Measurements from ENCODE around the gene SLC7A5. TPM values are rescaled to one million over a fixed set of nuclear protein-coding genes. Genes with fewer than 3 reads are reported as not detected.
"Not testable (repeated sequence)": the region's sequence is repeated elsewhere in the genome, so short reads cannot be mapped to it uniquely, and the experiment has no call there.

Gene SLC7A5
- total RNA-seq, 3 donors from 2014 or later, result 814 to 984 (median 886) TPM

- ATAC-seq (no peak), DNase-seq (peak; percentile 11)
- Mint-ChIP-seq H3K4me3 (no peak overlapping the region), H3K9me3 (no peaks in the 10 kb centered on the region), H3K27me3 (ENCODE audit: low read depth) (no peaks in the 10 kb centered on the region), H3K4me1 (ENCODE audit: low read depth) (no peaks in the 10 kb centered on the region), H3K36me3 (ENCODE audit: insufficient read depth) (peaks cover 26% of the 10 kb centered on the region)
These were observed 38.5 kb downstream of the SLC7A5 start for GRCh38 chr16:87830673-87831420.

GRCh38 chr16:87829988-87830672 lies 39.2 kb downstream of the SLC7A5 start:
- H3K4me3 Mint-ChIP-seq, result no peak overlapping the region
- no peaks in the 10 kb centered on the region for H3K27me3 Mint-ChIP-seq (ENCODE audit: low read depth)
- H3K9me3 Mint-ChIP-seq, result no peaks in the 10 kb centered on the region
- no peaks in the 10 kb centered on the region for H3K4me1 Mint-ChIP-seq (ENCODE audit: low read depth)
- peaks cover 26% of the 10 kb centered on the region for H3K36me3 Mint-ChIP-seq (ENCODE audit: insufficient read depth)
- ATAC-seq, result no peak
- no peak for DNase-seq

GRCh38 chr16:87829622-87829980 lies 39.7 kb downstream of the SLC7A5 start:
- ATAC-seq (no peak), DNase-seq (no peak)
- no peaks in the 10 kb centered on the region for H3K4me1 Mint-ChIP-seq (ENCODE audit: low read depth)
- H3K4me3 Mint-ChIP-seq, result no peak overlapping the region
- H3K27me3 Mint-ChIP-seq (ENCODE audit: low read depth), result no peaks in the 10 kb centered on the region
- no peaks in the 10 kb centered on the region for H3K9me3 Mint-ChIP-seq
- peaks cover 26% of the 10 kb centered on the region for H3K36me3 Mint-ChIP-seq (ENCODE audit: insufficient read depth)

- Mint-ChIP-seq H3K4me3 (no peak overlapping the region), H3K27me3 (ENCODE audit: low read depth) (no peaks in the 10 kb centered on the region), H3K4me1 (ENCODE audit: low read depth) (no peaks in the 10 kb centered on the region), H3K9me3 (no peaks in the 10 kb centered on the region), H3K36me3 (ENCODE audit: insufficient read depth) (peaks cover 24% of the 10 kb centered on the region)
- DNase-seq (peak; percentile 21), ATAC-seq (no peak)
These were observed 40.2 kb downstream of the SLC7A5 start for GRCh38 chr16:87828907-87829621.

- no peaks in the 10 kb centered on the region for H3K27me3 Mint-ChIP-seq (ENCODE audit: low read depth)
- no peaks in the 10 kb centered on the region for H3K4me1 Mint-ChIP-seq (ENCODE audit: low read depth)
- DNase-seq (peak; percentile 30), ATAC-seq (peak in 1 of 2 donors; percentile 19)
- peaks cover 21% of the 10 kb centered on the region for H3K36me3 Mint-ChIP-seq (ENCODE audit: insufficient read depth)
- no peak overlapping the region for H3K4me3 Mint-ChIP-seq
- no peaks in the 10 kb centered on the region for H3K9me3 Mint-ChIP-seq
These were observed 41.0 kb downstream of the SLC7A5 start for GRCh38 chr16:87828071-87828906.

- not testable (repeated sequence) for H3K27me3 Mint-ChIP-seq (ENCODE audit: low read depth); H3K4me3 Mint-ChIP-seq; H3K9me3 Mint-ChIP-seq; DNase-seq; ATAC-seq; H3K4me1 Mint-ChIP-seq (ENCODE audit: low read depth)
- peaks cover 20% of the 10 kb centered on the region for H3K36me3 Mint-ChIP-seq (ENCODE audit: insufficient read depth)
These were observed 41.8 kb downstream of the SLC7A5 start for GRCh38 chr16:87827588-87827915.

GRCh38 chr16:87826798-87827587 lies 42.3 kb downstream of the SLC7A5 start:
- H3K36me3 Mint-ChIP-seq (ENCODE audit: insufficient read depth), result peaks cover 20% of the 10 kb centered on the region
- ATAC-seq (no peak), DNase-seq (peak; percentile 32)
- H3K27me3 Mint-ChIP-seq (ENCODE audit: low read depth), result no peaks in the 10 kb centered on the region
- H3K9me3 Mint-ChIP-seq, result no peaks in the 10 kb centered on the region
- H3K4me1 Mint-ChIP-seq (ENCODE audit: low read depth), result no peaks in the 10 kb centered on the region
- H3K4me3 Mint-ChIP-seq, result no peak overlapping the region

GRCh38 chr16:87826407-87826797 lies 42.9 kb downstream of the SLC7A5 start:
- H3K4me1 Mint-ChIP-seq (ENCODE audit: low read depth); H3K9me3 Mint-ChIP-seq; DNase-seq; H3K4me3 Mint-ChIP-seq; H3K27me3 Mint-ChIP-seq (ENCODE audit: low read depth); ATAC-seq: not testable (repeated sequence)
- H3K36me3 Mint-ChIP-seq (ENCODE audit: insufficient read depth), result peaks cover 16% of the 10 kb centered on the region

GRCh38 chr16:87825842-87826120 lies 43.5 kb downstream of the SLC7A5 start:
- not testable (repeated sequence) for ATAC-seq, H3K9me3 Mint-ChIP-seq
- peaks cover 12% of the 10 kb centered on the region for H3K36me3 Mint-ChIP-seq (ENCODE audit: insufficient read depth)

GRCh38 chr16:87824991-87825841 lies 44.1 kb downstream of the SLC7A5 start:
- peaks cover 7% of the 10 kb centered on the region for H3K36me3 Mint-ChIP-seq (ENCODE audit: insufficient read depth)
- H3K27me3 Mint-ChIP-seq (ENCODE audit: low read depth), result no peaks in the 10 kb centered on the region
- no peak for ATAC-seq
- H3K9me3 Mint-ChIP-seq, result no peaks in the 10 kb centered on the region
- H3K4me3 Mint-ChIP-seq, result no peak overlapping the region
- H3K4me1 Mint-ChIP-seq (ENCODE audit: low read depth), result peaks cover 5% of the 10 kb centered on the region
- DNase-seq, result peak; percentile 18

More at GRCh38 chr16:87825842-87826120, 43.5 kb downstream of the SLC7A5 start:
- DNase-seq; H3K4me3 Mint-ChIP-seq; H3K4me1 Mint-ChIP-seq (ENCODE audit: low read depth); H3K27me3 Mint-ChIP-seq (ENCODE audit: low read depth): not testable (repeated sequence)

GRCh38 chr16:87824016-87824990 lies 45.0 kb downstream of the SLC7A5 start:
- no peak for DNase-seq
- Mint-ChIP-seq H3K4me3 (no peak overlapping the region), H3K27me3 (ENCODE audit: low read depth) (no peaks in the 10 kb centered on the region), H3K9me3 (no peaks in the 10 kb centered on the region), H3K4me1 (ENCODE audit: low read depth) (peaks cover 5% of the 10 kb centered on the region), H3K36me3 (ENCODE audit: insufficient read depth) (no peaks in the 10 kb centered on the region)
- ATAC-seq, result no peak

GRCh38 chr16:87823181-87823929 lies 46.0 kb downstream of the SLC7A5 start:
- no peaks in the 10 kb centered on the region for H3K36me3 Mint-ChIP-seq (ENCODE audit: insufficient read depth)
- H3K4me1 Mint-ChIP-seq (ENCODE audit: low read depth), result peaks cover 5% of the 10 kb centered on the region
- H3K27me3 Mint-ChIP-seq (ENCODE audit: low read depth), result no peaks in the 10 kb centered on the region
- H3K4me3 Mint-ChIP-seq, result no peak overlapping the region
- DNase-seq (no peak), ATAC-seq (no peak)
- no peaks in the 10 kb centered on the region for H3K9me3 Mint-ChIP-seq

All from activated T-cell treated with anti-CD3 and anti-CD28 coated beads, Interleukin-2, amount 50 U/mL, for 4 hours (primary cell).